ENCODE measurements around the gene PCLO.

PCLO gene

GRCh38 chr7:82961240-82961639, 201.4 kb downstream of the PCLO start:
- H3K23ac ChIP-seq (ENCODE audit: low read length in 2 of 2), result no peak overlapping the region
- no peaks in the 10 kb centered on the region for H3K4me1 ChIP-seq (ENCODE audit: control insufficient read depth, insufficient read depth, low read depth, low read length)
- no peak overlapping the region for H2BK5ac ChIP-seq (ENCODE audit: low read depth, low read length, poor library complexity, severe bottlenecking)
- H3K36me3 ChIP-seq (ENCODE audit: control insufficient read depth in 1 of 2, insufficient read depth in 2 of 2, low read depth in 1 of 2, low read length in 2 of 2), result no peaks in the 10 kb centered on the region
- H3K4ac ChIP-seq (ENCODE audit: low read depth in 1 of 2, low read length in 2 of 2), result no peak overlapping the region
- H3K9me3 ChIP-seq (ENCODE audit: control insufficient read depth, low read length), result no peaks in the 10 kb centered on the region
- no peak overlapping the region for H3K18ac ChIP-seq (ENCODE audit: low read depth in 1 of 2, low read length in 2 of 2)
- no peak overlapping the region for H2AFZ ChIP-seq (ENCODE audit: low read depth, low read length)
- H2BK120ac ChIP-seq (ENCODE audit: low read depth, low read length), result no peak overlapping the region
- H3K27ac ChIP-seq (ENCODE audit: low read length, poor library complexity, severe bottlenecking), result no peak overlapping the region
- no peak overlapping the region for H3K9ac ChIP-seq (ENCODE audit: low read length)
- H3K79me1 ChIP-seq (replicated peaks; ENCODE audit: low read length, poor library complexity, severe bottlenecking), result no peaks in the 10 kb centered on the region
- WGBS, result 90% methylated on average over 2 of the region's 3 CpGs
- no peak overlapping the region for H2BK15ac ChIP-seq (ENCODE audit: low read depth, poor library complexity, severe bottlenecking)
- H2AK5ac ChIP-seq (ENCODE audit: low read length, severe bottlenecking), result no peak overlapping the region
- no peak for DNase-seq
- H4K91ac ChIP-seq (ENCODE audit: low read length), result no peak overlapping the region
- H3K4me2 ChIP-seq (ENCODE audit: low read length, poor library complexity, severe bottlenecking), result no peak overlapping the region
- no peak overlapping the region for H3K4me3 ChIP-seq (ENCODE audit: insufficient read depth in 1 of 2, low read depth in 1 of 2, low read length in 2 of 2)
- no peak overlapping the region for H4K8ac ChIP-seq (ENCODE audit: low read length)
- H2BK12ac ChIP-seq (ENCODE audit: low read length in 2 of 2), result no peak overlapping the region
- no peak overlapping the region for H3K14ac ChIP-seq (ENCODE audit: low read length in 2 of 2)
- H3K27me3 ChIP-seq (ENCODE audit: control insufficient read depth in 1 of 2, insufficient read depth in 1 of 2, low read length in 2 of 2), result no peaks in the 10 kb centered on the region

- Histone ChIP-seq H2BK5ac (ENCODE audit: low read depth, low read length, poor library complexity, severe bottlenecking) (no peak overlapping the region), H3K27me3 (ENCODE audit: control insufficient read depth in 1 of 2, insufficient read depth in 1 of 2, low read length in 2 of 2) (no peaks in the 10 kb centered on the region), H3K9ac (ENCODE audit: low read length) (no peak overlapping the region), H3K18ac (ENCODE audit: low read depth in 1 of 2, low read length in 2 of 2) (no peak overlapping the region), H4K8ac (ENCODE audit: low read length) (no peak overlapping the region), H4K91ac (ENCODE audit: low read length) (no peak overlapping the region), H2AFZ (ENCODE audit: low read depth, low read length) (no peak overlapping the region), H3K9me3 (ENCODE audit: control insufficient read depth, low read length) (no peaks in the 10 kb centered on the region), H2BK15ac (ENCODE audit: low read depth, poor library complexity, severe bottlenecking) (no peak overlapping the region), H3K27ac (ENCODE audit: low read length, poor library complexity, severe bottlenecking) (no peak overlapping the region), H3K4me3 (ENCODE audit: insufficient read depth in 1 of 2, low read depth in 1 of 2, low read length in 2 of 2) (no peak overlapping the region), H2BK12ac (ENCODE audit: low read length in 2 of 2) (no peak overlapping the region), H2AK5ac (ENCODE audit: low read length, severe bottlenecking) (no peak overlapping the region), H3K79me1 (replicated peaks; ENCODE audit: low read length, poor library complexity, severe bottlenecking) (no peaks in the 10 kb centered on the region), H3K4ac (ENCODE audit: low read depth in 1 of 2, low read length in 2 of 2) (no peak overlapping the region), H3K4me2 (ENCODE audit: low read length, poor library complexity, severe bottlenecking) (no peak overlapping the region), H3K36me3 (ENCODE audit: control insufficient read depth in 1 of 2, insufficient read depth in 2 of 2, low read depth in 1 of 2, low read length in 2 of 2) (no peaks in the 10 kb centered on the region), H3K23ac (ENCODE audit: low read length in 2 of 2) (no peak overlapping the region), H3K14ac (ENCODE audit: low read length in 2 of 2) (no peak overlapping the region), H3K4me1 (ENCODE audit: control insufficient read depth, insufficient read depth, low read depth, low read length) (no peaks in the 10 kb centered on the region), H2BK120ac (ENCODE audit: low read depth, low read length) (no peak overlapping the region)
- WGBS, result 81% methylated on average over 1 of the region's 2 CpGs
- no peak for DNase-seq
Measured at GRCh38 chr7:82959528-82959927, 203.2 kb downstream of the PCLO start.

GRCh38 chr7:82957521-82957920, 205.2 kb downstream of the PCLO start:
- 89% methylated on average over 1 of the region's 1 CpG for WGBS
- no peak overlapping the region for H3K23ac ChIP-seq (ENCODE audit: low read length in 2 of 2)
- no peak overlapping the region for H2BK15ac ChIP-seq (ENCODE audit: low read depth, poor library complexity, severe bottlenecking)
- no peaks in the 10 kb centered on the region for H3K36me3 ChIP-seq (ENCODE audit: control insufficient read depth in 1 of 2, insufficient read depth in 2 of 2, low read depth in 1 of 2, low read length in 2 of 2)
- no peak overlapping the region for H4K91ac ChIP-seq (ENCODE audit: low read length)
- H3K4me2 ChIP-seq (ENCODE audit: low read length, poor library complexity, severe bottlenecking), result no peak overlapping the region
- no peak overlapping the region for H2BK5ac ChIP-seq (ENCODE audit: low read depth, low read length, poor library complexity, severe bottlenecking)
- H3K18ac ChIP-seq (ENCODE audit: low read depth in 1 of 2, low read length in 2 of 2), result no peak overlapping the region
- no peak overlapping the region for H2AFZ ChIP-seq (ENCODE audit: low read depth, low read length)
- no peak for DNase-seq
- no peak overlapping the region for H3K4ac ChIP-seq (ENCODE audit: low read depth in 1 of 2, low read length in 2 of 2)
- no peak overlapping the region for H2BK120ac ChIP-seq (ENCODE audit: low read depth, low read length)
- no peak overlapping the region for H4K8ac ChIP-seq (ENCODE audit: low read length)
- peaks cover 0 to 5% of the 10 kb centered on the region in 2 experiments for H3K27me3 ChIP-seq (ENCODE audit: control insufficient read depth in 1 of 2, insufficient read depth in 1 of 2, low read length in 2 of 2)
- H3K4me1 ChIP-seq (ENCODE audit: control insufficient read depth, insufficient read depth, low read depth, low read length), result no peaks in the 10 kb centered on the region
- H2BK12ac ChIP-seq (ENCODE audit: low read length in 2 of 2), result no peak overlapping the region
- no peak overlapping the region for H3K27ac ChIP-seq (ENCODE audit: low read length, poor library complexity, severe bottlenecking)
- no peak overlapping the region for H3K9ac ChIP-seq (ENCODE audit: low read length)
- no peaks in the 10 kb centered on the region for H3K9me3 ChIP-seq (ENCODE audit: control insufficient read depth, low read length)
- no peak overlapping the region for H2AK5ac ChIP-seq (ENCODE audit: low read length, severe bottlenecking)
- H3K14ac ChIP-seq (ENCODE audit: low read length in 2 of 2), result no peak overlapping the region
- H3K4me3 ChIP-seq (ENCODE audit: insufficient read depth in 1 of 2, low read depth in 1 of 2, low read length in 2 of 2), result no peak overlapping the region
- H3K79me1 ChIP-seq (replicated peaks; ENCODE audit: low read length, poor library complexity, severe bottlenecking), result no peaks in the 10 kb centered on the region

- H3K4ac ChIP-seq (ENCODE audit: low read depth in 1 of 2, low read length in 2 of 2), result no peak overlapping the region
- peaks cover 0 to 12% of the 10 kb centered on the region in 2 experiments for H3K27me3 ChIP-seq (ENCODE audit: control insufficient read depth in 1 of 2, insufficient read depth in 1 of 2, low read length in 2 of 2)
- no peak overlapping the region for H3K18ac ChIP-seq (ENCODE audit: low read depth in 1 of 2, low read length in 2 of 2)
- H2BK15ac ChIP-seq (ENCODE audit: low read depth, poor library complexity, severe bottlenecking), result no peak overlapping the region
- H4K8ac ChIP-seq (ENCODE audit: low read length), result no peak overlapping the region
- H3K4me3 ChIP-seq (ENCODE audit: insufficient read depth in 1 of 2, low read depth in 1 of 2, low read length in 2 of 2), result no peak overlapping the region
- no peak overlapping the region for H3K27ac ChIP-seq (ENCODE audit: low read length, poor library complexity, severe bottlenecking)
- no peak overlapping the region for H2BK5ac ChIP-seq (ENCODE audit: low read depth, low read length, poor library complexity, severe bottlenecking)
- H3K14ac ChIP-seq (ENCODE audit: low read length in 2 of 2), result no peak overlapping the region
- no peak overlapping the region for H2BK120ac ChIP-seq (ENCODE audit: low read depth, low read length)
- H3K4me1 ChIP-seq (ENCODE audit: control insufficient read depth, insufficient read depth, low read depth, low read length), result no peaks in the 10 kb centered on the region
- no peaks in the 10 kb centered on the region for H3K9me3 ChIP-seq (ENCODE audit: control insufficient read depth, low read length)
- no peak overlapping the region for H4K91ac ChIP-seq (ENCODE audit: low read length)
- H3K23ac ChIP-seq (ENCODE audit: low read length in 2 of 2), result no peak overlapping the region
- H2AK5ac ChIP-seq (ENCODE audit: low read length, severe bottlenecking), result no peak overlapping the region
- 86% methylated on average over 5 of the region's 6 CpGs for WGBS
- H3K9ac ChIP-seq (ENCODE audit: low read length), result no peak overlapping the region
- no peak for DNase-seq
- no peaks in the 10 kb centered on the region for H3K79me1 ChIP-seq (replicated peaks; ENCODE audit: low read length, poor library complexity, severe bottlenecking)
- no peak overlapping the region for H2BK12ac ChIP-seq (ENCODE audit: low read length in 2 of 2)
- H3K36me3 ChIP-seq (ENCODE audit: control insufficient read depth in 1 of 2, insufficient read depth in 2 of 2, low read depth in 1 of 2, low read length in 2 of 2), result no peaks in the 10 kb centered on the region
- no peak overlapping the region for H3K4me2 ChIP-seq (ENCODE audit: low read length, poor library complexity, severe bottlenecking)
- no peak overlapping the region for H2AFZ ChIP-seq (ENCODE audit: low read depth, low read length)
Measured at GRCh38 chr7:82953324-82954027, 209.2 kb downstream of the PCLO start.
